MM.1S (cell line): ENCODE measurements around the gene TMEM82.

ENCODE experiments used
- EZH2 ChIP-seq: fragments of 300-600 bp; sonication (generic); optimal IDR thresholded peaks from 2 replicates; pipeline ENCODE3; 2017; ENCODE audit warnings: low read depth, mild to moderate bottlenecking, antibody characterized with exemption, low read length, mixed read lengths
- TF ChIP-seq, protein P1 (sequence below): fragments of 300-600 bp; sonication (generic); IDR thresholded peaks from 2 replicates; pipeline ENCODE4 v1.5.1; 2016; ENCODE audit warnings: antibody characterized with exemption, low read length, mixed read lengths

DNA sequence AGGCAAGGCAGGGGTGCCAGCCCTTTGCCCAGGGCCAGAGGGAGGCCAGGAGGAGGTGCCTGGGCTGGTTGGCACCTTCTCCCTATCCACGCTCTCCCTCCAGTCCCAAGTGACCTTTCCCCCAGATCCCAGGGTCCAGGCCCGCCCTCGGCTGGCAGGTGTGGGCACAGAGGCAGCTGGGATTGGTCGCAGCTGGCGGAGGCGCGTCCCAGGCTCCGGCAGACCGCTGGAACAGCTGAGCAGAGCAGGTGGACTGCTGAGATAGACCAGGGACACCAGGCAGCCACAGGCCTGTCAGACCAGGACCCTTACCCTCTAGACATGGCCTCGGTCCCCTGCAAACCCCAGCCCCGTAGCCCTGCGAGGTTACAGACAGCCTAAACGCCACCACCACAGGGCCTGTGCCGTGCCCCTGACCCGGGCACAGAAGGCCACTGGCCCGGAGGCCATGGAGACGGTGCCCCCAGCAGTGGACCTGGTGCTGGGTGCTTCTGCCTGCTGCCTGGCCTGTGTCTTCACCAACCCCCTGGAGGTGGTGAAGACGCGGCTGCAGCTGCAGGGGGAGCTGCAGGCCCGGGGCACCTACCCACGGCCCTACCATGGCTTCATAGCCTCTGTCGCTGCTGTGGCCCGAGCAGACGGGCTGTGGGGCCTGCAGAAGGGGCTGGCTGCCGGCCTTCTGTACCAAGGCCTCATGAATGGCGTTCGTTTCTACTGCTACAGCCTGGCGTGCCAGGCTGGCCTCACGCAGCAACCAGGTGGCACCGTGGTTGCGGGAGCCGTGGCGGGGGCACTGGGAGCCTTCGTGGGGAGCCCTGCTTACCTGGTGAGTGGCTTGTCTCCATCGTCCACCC lies 6.0 kb upstream of the TMEM82 start, which contains the start of gene SLC25A34:
- TF ChIP-seq, protein P1, sequence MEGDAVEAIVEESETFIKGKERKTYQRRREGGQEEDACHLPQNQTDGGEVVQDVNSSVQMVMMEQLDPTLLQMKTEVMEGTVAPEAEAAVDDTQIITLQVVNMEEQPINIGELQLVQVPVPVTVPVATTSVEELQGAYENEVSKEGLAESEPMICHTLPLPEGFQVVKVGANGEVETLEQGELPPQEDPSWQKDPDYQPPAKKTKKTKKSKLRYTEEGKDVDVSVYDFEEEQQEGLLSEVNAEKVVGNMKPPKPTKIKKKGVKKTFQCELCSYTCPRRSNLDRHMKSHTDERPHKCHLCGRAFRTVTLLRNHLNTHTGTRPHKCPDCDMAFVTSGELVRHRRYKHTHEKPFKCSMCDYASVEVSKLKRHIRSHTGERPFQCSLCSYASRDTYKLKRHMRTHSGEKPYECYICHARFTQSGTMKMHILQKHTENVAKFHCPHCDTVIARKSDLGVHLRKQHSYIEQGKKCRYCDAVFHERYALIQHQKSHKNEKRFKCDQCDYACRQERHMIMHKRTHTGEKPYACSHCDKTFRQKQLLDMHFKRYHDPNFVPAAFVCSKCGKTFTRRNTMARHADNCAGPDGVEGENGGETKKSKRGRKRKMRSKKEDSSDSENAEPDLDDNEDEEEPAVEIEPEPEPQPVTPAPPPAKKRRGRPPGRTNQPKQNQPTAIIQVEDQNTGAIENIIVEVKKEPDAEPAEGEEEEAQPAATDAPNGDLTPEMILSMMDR: no peak
- TF ChIP-seq EZH2: no peak
